Activated naive CD4-positive, alpha-beta T cell treated with anti-CD3 and anti-CD28 coated beads, Interleukin-2, amount 50 U/mL, for 16 hours (primary cell): ENCODE measurements around the gene SUGCT.
"Not testable (repeated sequence)": the region's sequence is repeated elsewhere in the genome, so short reads cannot be mapped to it uniquely, and the experiment has no call there.

Experiments used
- DNase-seq: peaks from one replicate; pipeline ENCODE4 v3.0.0-alpha.2; 2020

The SUGCT gene

GRCh38 chr7:40644454-40645188, 509.8 kb downstream of the SUGCT start:
- DNase-seq, result no peak

- no peak for DNase-seq
Measured at GRCh38 chr7:40645197-40645596, 510.4 kb downstream of the SUGCT start.

DNA sequence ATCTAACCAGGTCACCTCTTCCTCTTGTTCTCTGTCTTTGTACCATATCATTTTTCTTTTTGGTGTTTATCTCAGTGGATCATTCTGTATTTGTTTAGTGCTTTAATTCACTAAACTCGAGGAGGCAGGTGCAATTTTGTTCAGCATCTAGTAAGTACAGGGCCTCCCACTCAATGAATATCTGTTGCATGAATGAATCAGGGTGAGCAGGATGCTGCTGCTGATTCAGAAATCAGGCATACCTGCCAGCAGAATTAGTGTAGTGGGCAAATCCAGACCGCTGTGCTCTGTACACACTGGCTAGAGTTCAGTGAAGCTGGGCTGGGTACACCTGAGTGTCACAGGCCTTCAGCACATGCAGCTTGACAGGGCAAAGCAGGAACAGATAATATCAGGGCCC, 511.9 kb downstream of the SUGCT start:
- DNase-seq, result no peak

DNA sequence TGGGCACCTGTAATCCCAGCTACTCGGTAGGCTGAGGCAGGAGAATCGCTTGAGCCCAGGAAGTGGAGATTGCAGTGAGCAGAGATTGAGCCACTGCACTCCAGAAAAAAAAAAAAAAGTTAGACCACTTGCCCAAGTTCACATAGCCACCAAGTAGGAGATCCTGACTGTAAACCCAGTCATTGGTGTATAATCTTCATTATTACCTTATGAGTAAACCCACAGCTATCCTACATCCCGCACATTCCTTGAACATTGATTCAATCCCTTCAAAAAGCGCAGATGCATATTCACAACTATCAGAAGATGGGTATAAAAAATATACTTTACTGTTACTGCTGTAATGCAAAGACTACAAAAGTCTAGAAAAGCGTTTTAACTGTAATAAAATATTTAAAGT, 512.9 kb downstream of the SUGCT start:
- no peak for DNase-seq

DNA sequence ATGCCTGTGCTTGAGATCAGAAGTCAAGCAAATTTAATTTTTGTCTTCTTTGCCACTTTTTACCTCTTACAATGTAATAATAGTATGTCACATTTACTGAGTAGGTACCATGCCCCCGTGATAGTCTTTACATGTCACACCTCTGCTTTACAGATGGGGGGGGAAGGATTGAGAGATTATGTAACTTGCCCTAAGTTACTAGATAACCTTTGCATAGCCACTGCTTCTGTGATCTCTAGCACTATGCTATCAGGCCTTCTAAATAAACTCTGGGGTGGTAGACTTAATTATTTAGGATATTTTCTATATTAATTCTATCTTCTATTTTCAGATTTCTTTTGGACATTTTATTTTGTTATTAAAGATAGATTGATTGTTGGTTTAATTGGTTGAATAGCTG, 514.4 kb downstream of the SUGCT start:
- no peak for DNase-seq

DNA sequence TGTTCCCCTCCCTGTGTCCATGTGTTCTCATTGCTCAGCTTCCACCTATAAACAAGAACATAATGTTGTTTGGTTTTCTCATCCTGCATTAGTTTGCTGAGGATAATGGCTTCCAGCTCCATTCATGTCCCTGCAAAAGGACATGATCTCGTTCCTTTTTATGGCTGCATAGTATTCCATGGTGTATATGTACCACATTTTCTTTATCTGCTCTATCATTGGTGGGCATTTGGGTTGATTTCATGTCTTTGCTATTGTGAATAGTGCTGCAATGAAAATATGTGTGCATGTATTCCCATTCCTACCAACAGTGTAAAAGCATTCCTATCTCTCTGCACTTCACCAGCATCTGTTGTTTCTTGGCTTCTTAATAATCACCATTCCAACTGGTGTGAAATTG, 516.1 kb downstream of the SUGCT start:
- not testable (repeated sequence) for DNase-seq

- no peak for DNase-seq
Measured at GRCh38 chr7:40654171-40654570, 519.4 kb downstream of the SUGCT start.

DNA sequence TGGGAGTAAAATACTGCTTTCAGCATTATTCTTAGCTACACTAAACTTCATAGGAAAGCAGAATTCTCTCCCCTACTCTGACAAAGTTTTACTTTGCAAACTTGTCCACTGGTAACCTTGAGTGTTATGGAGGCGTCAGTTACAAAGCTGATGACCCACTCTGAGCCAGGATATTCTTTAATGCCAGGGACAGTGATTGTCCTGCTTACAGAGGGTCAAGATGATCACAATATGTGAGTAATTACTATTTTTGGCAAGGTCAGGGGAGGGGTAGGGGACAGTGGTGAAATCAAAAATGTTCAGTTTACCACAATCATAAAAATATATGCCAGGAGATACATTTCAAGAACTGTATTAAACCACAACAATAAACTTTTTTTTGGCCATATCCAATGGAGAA, 520.6 kb downstream of the SUGCT start:
- no peak for DNase-seq

- no peak for DNase-seq
Measured at GRCh38 chr7:40656349-40656748, 521.5 kb downstream of the SUGCT start.

DNA sequence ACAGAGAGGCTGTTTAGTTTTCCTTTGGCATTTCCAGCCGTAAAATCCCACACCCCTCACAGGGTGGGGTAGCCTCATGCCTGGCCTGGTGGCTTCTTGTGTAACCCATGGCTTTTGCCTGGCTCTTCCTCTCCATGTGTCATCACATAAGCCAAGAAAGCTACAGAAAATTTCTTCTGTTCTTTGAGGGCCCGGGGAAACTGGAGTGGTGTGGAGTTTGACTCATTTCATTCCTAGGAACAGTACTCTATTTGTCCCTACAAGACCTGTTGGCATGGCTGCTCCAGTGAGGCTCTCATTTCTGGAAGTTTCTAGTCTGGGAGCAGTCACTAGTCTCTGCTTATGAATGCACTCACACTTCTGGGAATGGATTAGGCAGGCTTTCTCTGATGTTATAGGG, 523.9 kb downstream of the SUGCT start:
- DNase-seq, result no peak

DNA sequence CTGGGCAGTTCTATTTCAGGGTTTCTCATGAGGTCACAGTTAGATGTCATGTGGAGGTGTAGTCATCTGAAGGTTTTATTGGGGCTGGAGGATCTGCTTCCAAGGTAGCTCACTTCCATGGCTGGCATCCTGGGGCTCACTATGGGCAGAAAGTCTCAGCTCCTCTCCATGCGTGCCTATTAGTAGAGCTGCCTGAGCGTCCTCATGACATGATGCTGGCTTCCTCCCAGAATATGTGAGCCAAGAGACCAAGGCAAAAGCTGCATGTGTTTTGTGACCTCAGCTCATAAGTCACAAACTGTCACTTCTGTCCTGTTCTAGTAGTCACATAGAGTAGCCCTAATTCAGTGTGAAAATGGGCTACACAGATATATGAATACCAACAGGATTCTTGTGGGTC, 524.4 kb downstream of the SUGCT start:
- no peak for DNase-seq

DNA sequence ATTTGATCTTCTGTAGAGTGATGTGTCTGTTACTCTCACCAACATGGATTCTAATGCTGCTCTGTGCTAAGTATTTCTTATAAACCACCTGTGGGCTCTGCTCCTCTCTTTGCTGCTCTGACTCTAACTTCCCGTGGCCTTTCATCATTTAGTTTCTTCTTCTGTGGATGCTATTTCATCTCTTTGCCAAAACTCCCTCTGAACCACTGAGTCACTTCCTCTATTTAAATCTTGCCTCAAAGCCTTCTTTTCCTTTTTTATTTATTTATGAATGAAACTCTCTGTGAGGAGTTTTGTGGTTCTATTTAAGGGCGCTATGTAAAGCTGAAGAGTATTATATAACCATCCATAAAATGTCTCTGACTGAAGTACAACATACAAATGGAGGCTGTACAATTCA, 538.5 kb downstream of the SUGCT start:
- DNase-seq, result no peak

- DNase-seq, result no peak
Measured at GRCh38 chr7:40674316-40674715, 539.5 kb downstream of the SUGCT start.

DNA sequence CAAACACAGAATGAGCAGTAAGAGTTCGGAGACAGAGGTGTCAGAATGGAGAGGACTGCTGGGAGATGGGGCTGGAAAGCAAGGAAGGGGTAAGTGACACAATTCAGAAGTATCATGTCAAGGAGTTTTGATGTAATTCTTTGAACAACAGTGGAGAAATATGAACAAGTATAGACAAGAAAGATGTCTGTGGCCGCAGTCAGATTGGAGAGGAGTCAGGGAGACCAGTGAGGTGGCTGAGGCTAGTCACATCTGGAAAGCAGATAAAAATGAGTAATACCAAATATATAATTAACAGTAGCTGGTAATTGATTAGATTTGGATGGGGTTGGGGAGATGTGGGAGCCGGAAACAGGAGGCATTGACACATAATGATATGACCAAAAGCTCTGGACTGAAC, 540.9 kb downstream of the SUGCT start:
- no peak for DNase-seq

DNA sequence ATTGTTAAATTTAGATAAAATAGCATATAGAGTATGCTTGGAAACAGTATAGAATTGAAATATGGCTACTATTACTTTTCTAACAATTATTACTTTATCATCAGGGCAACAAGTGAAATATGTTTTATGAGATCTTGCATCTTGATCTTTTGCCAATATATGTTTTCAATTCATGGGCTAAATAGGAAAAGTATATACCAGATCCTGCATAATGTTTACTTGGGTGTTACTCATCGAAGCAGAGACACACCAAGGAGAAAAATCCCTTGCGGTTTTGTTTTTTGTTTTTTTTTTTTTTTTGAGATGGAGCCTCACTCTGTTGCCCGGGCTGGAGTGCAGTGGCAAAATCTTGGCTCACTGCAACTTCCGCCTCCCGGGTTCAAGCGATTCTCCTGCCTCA, 541.4 kb downstream of the SUGCT start:
- no peak for DNase-seq

- no peak for DNase-seq
Measured at GRCh38 chr7:40680657-40681056, 545.9 kb downstream of the SUGCT start.

GRCh38 chr7:40682696-40683095, 547.9 kb downstream of the SUGCT start:
- no peak for DNase-seq

GRCh38 chr7:40694026-40694809, 559.4 kb downstream of the SUGCT start:
- no peak for DNase-seq

GRCh38 chr7:40694991-40695390, 560.2 kb downstream of the SUGCT start:
- DNase-seq, result no peak

GRCh38 chr7:40697653-40698052, 562.8 kb downstream of the SUGCT start:
- DNase-seq, result no peak

GRCh38 chr7:40698214-40698920, 563.6 kb downstream of the SUGCT start:
- no peak for DNase-seq

- DNase-seq, result no peak
Measured at GRCh38 chr7:40698921-40699260, 564.1 kb downstream of the SUGCT start.

GRCh38 chr7:40700653-40701421, 566.0 kb downstream of the SUGCT start:
- DNase-seq, result no peak
